ENCODE results near the gene ACHE. TPM values are rescaled to one million over a fixed set of nuclear protein-coding genes. Genes with fewer than 3 reads are reported as not detected.

Gene ACHE
- total and polyA plus RNA-seq, 3 donors from 2014 or later = 5.1 to 10.5 (median 9.8) TPM

DNA sequence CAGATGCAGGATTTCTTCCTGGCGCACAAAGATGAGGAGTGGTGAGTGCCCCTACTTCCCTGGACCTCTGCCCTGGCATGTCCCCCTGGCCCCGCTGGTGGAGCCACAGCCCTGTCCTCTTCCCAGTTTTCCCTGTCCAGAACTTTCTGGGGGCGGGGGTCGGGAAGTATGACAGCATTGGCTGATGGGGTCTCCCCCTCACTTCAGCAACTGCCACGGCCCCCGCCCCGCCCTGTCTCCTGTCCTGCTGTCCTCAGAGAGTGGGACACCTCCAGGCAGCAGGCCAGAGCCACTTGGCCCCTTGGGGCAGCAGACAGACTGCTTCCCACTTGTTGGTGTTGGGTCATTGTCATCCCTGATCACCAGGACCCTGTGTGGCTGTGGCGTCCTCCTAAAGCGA is 13.5 kb downstream of the ACHE start:
- H3K4me3 ChIP-seq = no peak overlapping the region
- no peaks in the 10 kb centered on the region for H3K27me3 ChIP-seq
- no peak for DNase-seq
- no peak for TF ChIP-seq POLR2A (IDR thresholded peaks at IDR 0.05)
- TF ChIP-seq CTCF (IDR thresholded peaks at IDR 0.05) = no peak
- intact Hi-C loops (cut with DNase I; ENCODE audit: low total_unique reads) = no loop called here
- no peak overlapping the region for H3K27ac ChIP-seq
- peaks cover 5% of the 10 kb centered on the region for H3K4me1 ChIP-seq
- WGBS, 2 donors = 91 to 93% methylated on average over 6 to 9 of the region's 9 CpGs
- no peaks in the 10 kb centered on the region for H3K36me3 ChIP-seq (ENCODE audit: low read depth, missing control alignments)
- no peaks in the 10 kb centered on the region for H3K9me3 ChIP-seq

GRCh38 chr7:100881136-100881535 is 14.6 kb downstream of the ACHE start:
- H3K4me3 ChIP-seq = no peak overlapping the region
- 95 to 96% methylated on average over 20 of the region's 20 CpGs for WGBS, 2 donors
- H3K36me3 ChIP-seq (ENCODE audit: low read depth, missing control alignments) = no peaks in the 10 kb centered on the region
- H3K27ac ChIP-seq = no peak overlapping the region
- peaks cover 16% of the 10 kb centered on the region for H3K4me1 ChIP-seq
- intact Hi-C loops (cut with DNase I; ENCODE audit: low total_unique reads) = no loop called here
- DNase-seq = no peak
- TF ChIP-seq CTCF (IDR thresholded peaks at IDR 0.05) (no peak), POLR2A (IDR thresholded peaks at IDR 0.05) (no peak)
- H3K27me3 ChIP-seq = no peaks in the 10 kb centered on the region
- no peaks in the 10 kb centered on the region for H3K9me3 ChIP-seq

DNA sequence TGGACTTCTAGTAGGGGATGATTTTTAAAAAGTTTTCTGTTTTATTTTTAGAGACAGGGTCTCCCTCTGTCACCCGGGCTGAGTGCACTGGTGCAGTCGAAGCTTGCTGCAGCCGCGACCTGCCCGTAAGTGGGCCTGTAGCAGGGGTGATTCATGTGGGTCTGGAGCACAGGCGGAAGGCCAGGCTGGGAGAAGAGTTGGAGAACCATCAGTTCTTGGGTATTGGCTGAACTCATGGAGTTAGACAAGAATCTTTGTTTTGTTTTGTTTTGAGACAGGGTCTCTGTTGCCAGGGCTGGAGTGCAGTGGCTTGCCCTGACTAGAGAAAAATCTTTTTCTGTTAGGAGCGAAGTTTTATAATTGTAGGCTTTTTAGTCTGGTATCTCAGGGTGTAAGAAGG is 15.0 kb downstream of the ACHE start:
- no peak for DNase-seq
- WGBS, 2 donors = 86% methylated on average over 7 of the region's 7 CpGs
- intact Hi-C loops (cut with DNase I; ENCODE audit: low total_unique reads) = no loop called here
- TF ChIP-seq POLR2A (IDR thresholded peaks at IDR 0.05) (no peak), CTCF (IDR thresholded peaks at IDR 0.05) (no peak)
- no peaks in the 10 kb centered on the region for H3K9me3 ChIP-seq
- no peak overlapping the region for H3K4me3 ChIP-seq
- no peak overlapping the region for H3K27ac ChIP-seq
- no peaks in the 10 kb centered on the region for H3K27me3 ChIP-seq
- H3K4me1 ChIP-seq = peaks cover 21% of the 10 kb centered on the region
- no peaks in the 10 kb centered on the region for H3K36me3 ChIP-seq (ENCODE audit: low read depth, missing control alignments)

GRCh38 chr7:100879685-100880261 is 15.9 kb downstream of the ACHE start:
- Histone ChIP-seq H3K9me3 (no peaks in the 10 kb centered on the region), H3K27ac (no peak overlapping the region), H3K4me1 (peaks cover 21% of the 10 kb centered on the region), H3K27me3 (no peaks in the 10 kb centered on the region), H3K36me3 (ENCODE audit: low read depth, missing control alignments) (no peaks in the 10 kb centered on the region), H3K4me3 (no peak overlapping the region)
- intact Hi-C loops (cut with DNase I; ENCODE audit: low total_unique reads) = no loop called here
- no peak for DNase-seq
- WGBS, 2 donors = 62 to 79% methylated on average over 11 of the region's 11 CpGs
- TF ChIP-seq CTCF (IDR thresholded peaks at IDR 0.05) (no peak), POLR2A (IDR thresholded peaks at IDR 0.05) (no peak)

DNA sequence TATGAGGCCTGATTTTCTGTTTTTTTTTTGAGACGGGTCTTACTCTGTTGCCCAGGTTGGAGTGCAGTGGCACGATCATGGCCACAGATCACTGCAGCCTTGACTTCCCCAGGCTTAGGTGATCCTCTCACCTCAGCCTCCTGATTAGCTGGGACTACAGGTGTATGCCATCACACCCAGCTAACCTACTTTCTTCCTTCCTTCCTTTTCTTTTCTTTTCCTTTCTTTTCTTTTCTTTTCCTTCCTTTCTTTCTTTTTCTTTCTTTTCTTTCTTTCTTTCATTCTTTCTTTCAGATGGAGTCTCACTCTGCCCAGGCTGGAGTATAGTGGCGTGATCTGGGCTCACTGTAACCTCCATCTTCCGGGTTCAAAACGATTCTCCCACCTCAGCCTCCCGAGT is 17.0 kb downstream of the ACHE start:
- no peak overlapping the region for H3K4me3 ChIP-seq
- no peaks in the 10 kb centered on the region for H3K9me3 ChIP-seq
- H3K27ac ChIP-seq = no peak overlapping the region
- H3K27me3 ChIP-seq = no peaks in the 10 kb centered on the region
- H3K4me1 ChIP-seq = peaks cover 27% of the 10 kb centered on the region
- TF ChIP-seq POLR2A (IDR thresholded peaks at IDR 0.05) (no peak), CTCF (IDR thresholded peaks at IDR 0.05) (no peak)
- H3K36me3 ChIP-seq (ENCODE audit: low read depth, missing control alignments) = no peaks in the 10 kb centered on the region
- no peak for DNase-seq
- intact Hi-C loops (cut with DNase I; ENCODE audit: low total_unique reads) = no loop called here
- WGBS, 2 donors = 80% methylated on average over 6 of the region's 6 CpGs

Data from testis (tissue), 3 donors.